ENCODE measurements around the gene CAV2.
"Not testable (repeated sequence)": the region's sequence is repeated elsewhere in the genome, so short reads cannot be mapped to it uniquely, and the experiment has no call there.

CAV2 gene

GRCh38 chr7:116499168-116500077, at the start of gene CAV2:
TSS of gene CAV2 (plus strand) at chr7:116499738. CDS start at chr7:116499782, 44 bp downstream.
- DNase-seq = peak; percentile 60 to 72

GRCh38 chr7:116449950-116450349, 49.6 kb upstream of the CAV2 start:
- DNase-seq = no peak

GRCh38 chr7:116451957-116452729, 47.4 kb upstream of the CAV2 start:
- no peak for DNase-seq

- no peak for DNase-seq
These were observed 45.2 kb upstream of the CAV2 start for GRCh38 chr7:116454377-116454776.

GRCh38 chr7:116455009-116455408, 44.5 kb upstream of the CAV2 start:
- DNase-seq = no peak

GRCh38 chr7:116455499-116455898, 44.0 kb upstream of the CAV2 start:
- DNase-seq = no peak

GRCh38 chr7:116461500-116461899, 38.0 kb upstream of the CAV2 start:
- no peak for DNase-seq

- DNase-seq = no peak
These were observed 35.6 kb upstream of the CAV2 start for GRCh38 chr7:116463956-116464355.

- DNase-seq = no peak
These were observed 35.2 kb upstream of the CAV2 start for GRCh38 chr7:116464375-116464774.

GRCh38 chr7:116465125-116465524, 34.4 kb upstream of the CAV2 start:
- DNase-seq = no peak

GRCh38 chr7:116468534-116468933, 31.0 kb upstream of the CAV2 start:
- no peak for DNase-seq

- DNase-seq = no peak
These were observed 21.9 kb upstream of the CAV2 start for GRCh38 chr7:116477625-116478024.

- no peak for DNase-seq
These were observed 20.7 kb upstream of the CAV2 start for GRCh38 chr7:116478834-116479233.

GRCh38 chr7:116483271-116483942, 16.1 kb upstream of the CAV2 start:
- no peak for DNase-seq

- not testable (repeated sequence) for DNase-seq
These were observed 15.1 kb upstream of the CAV2 start for GRCh38 chr7:116484389-116484788.

- no peak for DNase-seq
These were observed 11.5 kb upstream of the CAV2 start for GRCh38 chr7:116487907-116488521.

- DNase-seq = no peak
These were observed 9.2 kb upstream of the CAV2 start for GRCh38 chr7:116490351-116490750.

- DNase-seq = no peak
These were observed 7.5 kb upstream of the CAV2 start for GRCh38 chr7:116491887-116492653.

GRCh38 chr7:116492654-116493109, 6.9 kb upstream of the CAV2 start:
- DNase-seq = no peak

GRCh38 chr7:116493449-116493848, 6.1 kb upstream of the CAV2 start:
- DNase-seq = no peak

- DNase-seq = no peak
These were observed 5.1 kb upstream of the CAV2 start for GRCh38 chr7:116494472-116494871.

GRCh38 chr7:116495736-116496135, 3.8 kb upstream of the CAV2 start:
- peak; percentile 25 to 56 for DNase-seq
